Natural killer cell (primary cell): ENCODE measurements around the gene TWF1. TPM values are rescaled to one million over a fixed set of nuclear protein-coding genes. Genes with fewer than 3 reads are reported as not detected.
A peak's percentile ranks its signal among the peaks of the same experiment; 100 is the strongest.

Experiments used
- ATAC-seq, 3 donors: fragments of 150-1000 bp in 2 of 3; fragments of 200-7000 bp in 1 of 3; cut with Tn5 transposase; 1 replicate in 1 of 3; 2 replicates in 2 of 3; pipeline ENCODE4 v1.10.0; 2021; ENCODE audit warnings: mild to moderate bottlenecking in 2 of 3, moderate library complexity in 2 of 3
- DNase-seq, 2 donors: peaks; one replicate each; pipeline versions ENCODE4 v3.0.0 to v3.0.0-alpha.2; 2013 to 2021; ENCODE audit warnings: mixed read lengths in 1 of 2
- H3K27ac ChIP-seq: one replicate; pipeline ENCODE4 v1.5.1; 2013; ENCODE audit warnings: mild to moderate bottlenecking, low read length
- H3K27me3 ChIP-seq: one replicate; pipeline ENCODE4 v1.6.1; 2013; ENCODE audit warnings: low read length; ENCODE audit not compliant: control insufficient read depth, insufficient read depth
- H3K36me3 ChIP-seq: one replicate; pipeline ENCODE4 v1.6.1; 2013; ENCODE audit warnings: low read length; ENCODE audit not compliant: control insufficient read depth, insufficient read depth
- H3K4me1 ChIP-seq: one replicate; pipeline ENCODE4 v1.6.1; 2013; ENCODE audit warnings: low read length; ENCODE audit not compliant: control insufficient read depth, insufficient read depth
- H3K4me3 ChIP-seq: one replicate; pipeline ENCODE4 v1.5.1; 2013; ENCODE audit warnings: low read length
- H3K9me3 ChIP-seq: one replicate; pipeline ENCODE4 v1.6.1; 2013; ENCODE audit warnings: low read length; ENCODE audit not compliant: control insufficient read depth, insufficient read depth
- H3K27ac Mint-ChIP-seq, 2 donors: one replicate each; pipeline ENCODE4 v1.8.0; 2022; ENCODE audit warnings: mild to moderate bottlenecking in 2 of 2, mixed read lengths in 2 of 2, moderate library complexity in 1 of 2
- H3K27me3 Mint-ChIP-seq, 2 donors: one replicate each; pipeline ENCODE4 v1.8.0; 2022; ENCODE audit warnings: low read depth in 2 of 2, mixed read lengths in 2 of 2
- H3K36me3 Mint-ChIP-seq: one replicate; pipeline ENCODE4 v1.8.0; 2022; ENCODE audit warnings: mixed read lengths
- H3K4me1 Mint-ChIP-seq, 2 donors: one replicate each; pipeline ENCODE4 v1.8.0; 2022; ENCODE audit warnings: mixed read lengths in 2 of 2
- H3K4me3 Mint-ChIP-seq: one replicate; pipeline ENCODE4 v1.8.0; 2022; ENCODE audit warnings: mild to moderate bottlenecking, moderate library complexity, mixed read lengths
- H3K9me3 Mint-ChIP-seq, 2 donors: one replicate each; pipeline ENCODE4 v1.8.0; 2022; ENCODE audit warnings: mixed read lengths in 2 of 2
- CTCF ChIP-seq: fragments of 200-600 bp; IDR thresholded peaks from one replicate; pipeline ENCODE4 v1.8.0; 2022; ENCODE audit warnings: antibody characterized with exemption
- WGBS: methylation state at CpG from one replicate; pipeline ENCODE4 v1.1.7; 2013; ENCODE audit warnings: missing lambda C conversion rate; ENCODE audit not compliant: insufficient coverage; 5-methylcytosine and 5-hydroxymethylcytosine counted together
- intact Hi-C: fragments of 100-400 bp; cut with micrococcal nuclease; formaldehyde crosslinking; loops from one replicate; pipeline ENCODE4 v1.14.2; 2022
- total RNA-seq, 4 donors: library from RNA; stranded (reverse); fragments of 120-200 nt in 1 of 4; gene quantifications; one replicate each; pipeline versions ENCODE4 v1.2.3 to v1.2.4, GENCODE V29; 2013 to 2022

The TWF1 gene
- total RNA-seq, 3 donors from 2014 or later (not counting 1 experiment from before 2014, with no cell fraction given) = 68.0 to 75.5 (median 68.1) TPM

GRCh38 chr12:43835264-43835655, 29.1 kb upstream of the TWF1 start:
- peaks cover 13% of the 10 kb centered on the region for H3K4me1 ChIP-seq
- no peaks in the 10 kb centered on the region for H3K9me3 ChIP-seq
- H3K27ac Mint-ChIP-seq = peak overlapping the region; percentile 41 to 85
- peak in 1 of 2 donors; percentile 36 for DNase-seq
- H3K36me3 ChIP-seq = no peaks in the 10 kb centered on the region
- no peaks in the 10 kb centered on the region for H3K27me3 Mint-ChIP-seq
- 42% methylated on average over 6 of the region's 6 CpGs for WGBS
- peaks cover 32 to 36% of the 10 kb centered on the region in 2 donors for H3K4me1 Mint-ChIP-seq
- peak overlapping the region; percentile 32 for H3K27ac ChIP-seq
- intact Hi-C loops = no loop called here
- no peaks in the 10 kb centered on the region for H3K36me3 Mint-ChIP-seq
- ATAC-seq = peak; percentile 1 to 5 (median 1)
- H3K4me3 ChIP-seq = peak overlapping the region; percentile 37
- peaks cover 3% of the 10 kb centered on the region for H3K27me3 ChIP-seq
- TF ChIP-seq CTCF = no peak
- peak overlapping the region; percentile 81 for H3K4me3 Mint-ChIP-seq
- H3K9me3 Mint-ChIP-seq = no peaks in the 10 kb centered on the region

- H3K27me3 Mint-ChIP-seq = peaks cover 0 to 7% of the 10 kb centered on the region in 2 donors
- peak in 2 of 3 donors; percentile 31 to 33 for ATAC-seq
- WGBS = 86% methylated on average over 1 of the region's 4 CpGs
These were observed 26.5 kb upstream of the TWF1 start for GRCh38 chr12:43832463-43833168.

GRCh38 chr12:43827093-43827492, 21.0 kb upstream of the TWF1 start:
- Histone ChIP-seq H3K36me3 (no peaks in the 10 kb centered on the region), H3K27me3 (peaks cover 3% of the 10 kb centered on the region), H3K4me3 (no peak overlapping the region), H3K9me3 (no peaks in the 10 kb centered on the region), H3K27ac (no peak overlapping the region), H3K4me1 (no peaks in the 10 kb centered on the region)
- 9% methylated on average over 1 of the region's 1 CpG for WGBS
- intact Hi-C loops = no loop called here
- Mint-ChIP-seq H3K36me3 (no peaks in the 10 kb centered on the region), H3K4me1 (peaks cover 5% of the 10 kb centered on the region in 2 donors), H3K4me3 (no peak overlapping the region), H3K27ac (no peak overlapping the region), H3K27me3 (peaks cover 0 to 16% of the 10 kb centered on the region in 2 donors), H3K9me3 (no peaks in the 10 kb centered on the region)
- ATAC-seq (no peak), DNase-seq (no peak)
- no peak for TF ChIP-seq CTCF

More at GRCh38 chr12:43832463-43833168, 26.5 kb upstream of the TWF1 start:
- Histone ChIP-seq H3K4me3 (no peak overlapping the region), H3K9me3 (no peaks in the 10 kb centered on the region), H3K27ac (no peak overlapping the region), H3K4me1 (peaks cover 13% of the 10 kb centered on the region), H3K27me3 (peaks cover 3% of the 10 kb centered on the region), H3K36me3 (no peaks in the 10 kb centered on the region)
- H3K9me3 Mint-ChIP-seq = no peaks in the 10 kb centered on the region
- no peaks in the 10 kb centered on the region for H3K36me3 Mint-ChIP-seq
- peak overlapping the region; percentile 52 for H3K4me3 Mint-ChIP-seq
- peaks cover 26 to 32% of the 10 kb centered on the region in 2 donors for H3K4me1 Mint-ChIP-seq
- TF ChIP-seq CTCF = no peak
- peak overlapping the region; percentile 20 to 62 for H3K27ac Mint-ChIP-seq
- peak in 1 of 2 donors; percentile 48 for DNase-seq
- intact Hi-C loops = no loop called here
